Lower leg skin (tissue), 4 donors: ENCODE data around the gene MCCC2. TPM values are rescaled to one million over a fixed set of nuclear protein-coding genes. Genes with fewer than 3 reads are reported as not detected.
"Not testable (repeated sequence)": the region's sequence is repeated elsewhere in the genome, so short reads cannot be mapped to it uniquely, and the experiment has no call there.

Source experiments
- DNase-seq, 2 donors: peaks; one replicate each; pipeline ENCODE4 v3.0.0-alpha.2; 2019; ENCODE audit warnings: low spot score in 2 of 2
- H3K4me3 ChIP-seq: fragments of 200-600 bp; sonication (generic); 2 replicates; pipeline ENCODE4 v1.5.1; 2017; ENCODE audit warnings: mild to moderate bottlenecking, low read depth; ENCODE audit not compliant: poor library complexity, severe bottlenecking
- POLR2A ChIP-seq, 2 donors: fragments of 450-650 bp; IDR thresholded peaks; one replicate each; pipeline ENCODE4 v1.6.1; 2016 to 2017; ENCODE audit warnings: antibody characterized with exemption in 2 of 2, mild to moderate bottlenecking in 1 of 2, moderate library complexity in 1 of 2
- WGBS, 2 donors: methylation state at CpG; one replicate each; pipeline ENCODE4 v1.1.5; 2018; 5-methylcytosine and 5-hydroxymethylcytosine counted together
- intact Hi-C: fragments of 100-400 bp; cut with DNase I; formaldehyde crosslinking; loops from one replicate; pipeline ENCODE4 v1.15.0; 2023; ENCODE audit warnings: low total_unique reads
- total RNA-seq, 4 donors: library from RNA; depleted of rRNA; stranded (reverse); fragments of >200 nt; gene quantifications; one replicate each; pipeline ENCODE4 v1.1.0, GENCODE V29; 2016
- TF ChIP-seq, protein P1 (sequence below), 3 donors: fragments of 450-650 bp; IDR thresholded peaks; one replicate each; pipeline ENCODE4 v1.5.1; 2016; ENCODE audit warnings: antibody characterized with exemption in 3 of 3, mild to moderate bottlenecking in 3 of 3, moderate library complexity in 2 of 3

The MCCC2 gene
- total RNA-seq, 4 donors from 2014 or later = 26.8 to 40.1 (median 32.3) TPM

DNA sequence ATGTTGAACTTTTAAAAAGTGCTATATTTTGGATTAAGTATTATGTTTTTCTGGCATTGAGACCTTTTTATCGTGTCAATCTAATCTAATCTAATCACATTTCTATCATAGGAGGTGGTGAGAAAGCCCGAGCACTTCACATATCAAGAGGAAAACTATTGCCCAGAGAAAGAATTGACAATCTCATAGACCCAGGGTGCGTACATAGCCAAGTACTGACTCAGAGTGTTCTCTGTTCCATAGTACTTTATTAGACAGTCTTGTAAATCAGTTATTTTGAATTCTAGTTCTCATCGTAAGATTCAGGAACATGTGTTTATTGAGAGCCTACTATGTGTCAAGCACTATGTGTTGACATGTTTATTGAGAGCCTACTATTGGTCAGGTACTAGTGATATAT, 9.0 kb downstream of the MCCC2 start:
- 91 to 97% methylated on average over 4 of the region's 4 CpGs for WGBS, 2 donors
- DNase-seq = no peak
- intact Hi-C loops = no loop called here
- TF ChIP-seq POLR2A (IDR thresholded peaks at IDR 0.05) = no peak
- TF ChIP-seq, protein P1, sequence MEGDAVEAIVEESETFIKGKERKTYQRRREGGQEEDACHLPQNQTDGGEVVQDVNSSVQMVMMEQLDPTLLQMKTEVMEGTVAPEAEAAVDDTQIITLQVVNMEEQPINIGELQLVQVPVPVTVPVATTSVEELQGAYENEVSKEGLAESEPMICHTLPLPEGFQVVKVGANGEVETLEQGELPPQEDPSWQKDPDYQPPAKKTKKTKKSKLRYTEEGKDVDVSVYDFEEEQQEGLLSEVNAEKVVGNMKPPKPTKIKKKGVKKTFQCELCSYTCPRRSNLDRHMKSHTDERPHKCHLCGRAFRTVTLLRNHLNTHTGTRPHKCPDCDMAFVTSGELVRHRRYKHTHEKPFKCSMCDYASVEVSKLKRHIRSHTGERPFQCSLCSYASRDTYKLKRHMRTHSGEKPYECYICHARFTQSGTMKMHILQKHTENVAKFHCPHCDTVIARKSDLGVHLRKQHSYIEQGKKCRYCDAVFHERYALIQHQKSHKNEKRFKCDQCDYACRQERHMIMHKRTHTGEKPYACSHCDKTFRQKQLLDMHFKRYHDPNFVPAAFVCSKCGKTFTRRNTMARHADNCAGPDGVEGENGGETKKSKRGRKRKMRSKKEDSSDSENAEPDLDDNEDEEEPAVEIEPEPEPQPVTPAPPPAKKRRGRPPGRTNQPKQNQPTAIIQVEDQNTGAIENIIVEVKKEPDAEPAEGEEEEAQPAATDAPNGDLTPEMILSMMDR (IDR thresholded peaks at IDR 0.05) = no peak
- H3K4me3 ChIP-seq = no peak overlapping the region

DNA sequence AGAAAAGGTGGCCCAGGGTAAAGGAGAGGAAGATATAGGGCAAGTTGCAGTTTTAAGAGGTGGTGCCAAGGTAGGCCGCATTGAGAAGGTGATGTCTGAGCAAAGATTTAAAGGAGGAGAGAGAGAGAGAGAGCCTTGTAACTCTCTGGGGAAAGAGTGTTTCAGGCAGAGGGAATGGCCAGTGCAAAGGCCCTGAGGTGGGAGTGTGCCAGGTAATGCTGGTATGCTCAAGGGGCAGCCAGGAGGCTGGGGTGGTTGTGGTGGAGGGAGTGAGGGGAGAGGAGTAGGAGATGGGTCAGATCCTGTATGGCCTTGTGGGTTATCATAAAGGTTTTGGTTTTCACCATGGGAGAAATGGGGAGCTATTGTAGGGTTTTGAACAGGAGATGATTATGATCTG, 9.9 kb downstream of the MCCC2 start:
- WGBS, 2 donors = 92 to 100% methylated on average over 1 of the region's 1 CpG
- no peak overlapping the region for H3K4me3 ChIP-seq
- DNase-seq = no peak
- intact Hi-C loops = no loop called here
- TF ChIP-seq, protein P1 (IDR thresholded peaks at IDR 0.05) = no peak
- TF ChIP-seq POLR2A (IDR thresholded peaks at IDR 0.05) = no peak

DNA sequence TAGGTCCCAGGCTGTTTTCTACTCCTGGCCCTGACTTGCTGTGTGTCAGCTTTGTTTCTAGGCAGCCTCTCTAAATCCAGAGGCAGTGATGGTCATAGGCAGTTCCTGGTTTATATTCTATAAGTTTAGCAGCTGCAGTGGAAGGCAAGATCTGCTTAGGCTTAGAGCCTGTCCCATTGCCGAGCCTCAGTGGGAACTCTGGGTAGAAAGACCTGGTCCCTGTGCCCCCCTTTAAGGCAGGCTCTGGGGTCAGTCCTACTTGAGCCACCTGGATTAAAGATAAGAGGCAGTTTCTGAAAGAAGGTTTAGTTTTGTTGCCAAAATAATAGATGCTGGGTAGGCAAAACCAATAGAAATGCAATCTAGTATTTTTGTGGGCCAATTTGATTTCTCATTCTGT, 13.6 kb downstream of the MCCC2 start:
- 100% methylated on average over 1 of the region's 1 CpG for WGBS, 2 donors
- intact Hi-C loops = no loop called here
- no peak overlapping the region for H3K4me3 ChIP-seq
- DNase-seq = no peak
- TF ChIP-seq, protein P1 (IDR thresholded peaks at IDR 0.05) = no peak
- no peak for TF ChIP-seq POLR2A (IDR thresholded peaks at IDR 0.05)

DNA sequence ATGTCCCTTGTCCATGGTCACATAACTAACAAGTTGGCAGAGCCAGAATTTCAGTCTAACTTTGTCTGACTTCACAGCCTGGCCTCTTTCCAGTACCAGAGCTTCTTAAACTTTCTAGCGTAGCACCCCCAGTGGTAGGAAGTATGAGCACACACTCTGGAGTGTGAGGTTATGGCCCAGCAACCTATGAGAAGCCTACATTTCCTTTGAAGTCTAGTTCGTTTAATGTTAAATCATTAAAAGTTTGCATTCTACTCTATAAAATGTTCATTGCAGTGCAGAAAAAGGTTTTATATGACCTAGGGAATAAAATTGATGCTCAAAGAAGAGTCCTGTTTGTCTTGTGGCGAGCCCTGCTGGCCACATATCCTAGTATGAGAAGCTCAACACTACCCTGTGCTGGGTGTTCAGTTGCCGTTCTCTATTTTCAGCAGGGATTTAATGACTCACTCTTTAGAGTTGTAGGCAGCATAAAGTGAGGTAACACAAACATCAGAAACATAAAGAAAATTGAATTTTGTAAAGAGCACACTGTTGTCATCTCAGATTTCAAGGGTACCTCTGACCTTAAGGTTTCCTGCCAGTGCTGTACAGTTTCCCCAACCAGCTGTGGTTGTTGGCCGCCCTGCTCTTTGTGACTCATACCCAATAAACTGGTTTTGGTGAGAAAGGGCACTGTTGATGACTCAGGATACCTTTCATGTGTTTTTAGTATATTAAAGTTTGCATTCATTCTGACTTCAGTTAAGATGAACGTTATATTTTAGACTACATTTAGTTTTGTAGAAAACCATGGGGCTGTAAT, 14.3 kb downstream of the MCCC2 start:
- H3K4me3 ChIP-seq = no peak overlapping the region
- peak in 1 of 2 donors; percentile 40 for DNase-seq
- intact Hi-C loops = no loop called here
- TF ChIP-seq, protein P1 (IDR thresholded peaks at IDR 0.05) = no peak
- TF ChIP-seq POLR2A (IDR thresholded peaks at IDR 0.05) = no peak
- WGBS, 2 donors = 35 to 39% methylated on average over 6 of the region's 6 CpGs

DNA sequence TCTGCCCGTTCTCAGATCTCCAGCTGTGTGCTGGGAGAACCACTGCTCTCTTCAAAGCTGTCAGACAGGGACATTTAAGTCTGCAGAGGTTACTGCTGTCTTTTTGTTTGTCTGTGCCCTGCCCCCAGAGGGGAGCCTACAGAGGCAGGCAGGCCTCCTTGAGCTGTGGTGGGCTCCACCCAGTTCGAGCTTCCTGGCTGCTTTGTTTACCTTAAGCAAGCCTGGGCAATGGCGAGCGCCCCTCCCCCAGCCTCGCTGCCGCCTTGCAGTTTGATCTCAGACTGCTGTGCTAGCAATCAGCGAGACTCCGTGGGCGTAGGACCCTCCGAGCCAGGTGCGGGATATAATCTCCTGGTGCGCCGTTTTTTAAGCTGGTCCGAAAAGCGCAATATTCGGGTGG, 22.8 kb downstream of the MCCC2 start:
- DNase-seq, intact Hi-C loops, H3K4me3 ChIP-seq: not testable (repeated sequence)
- WGBS, 2 donors = 95 to 98% methylated on average over 7 to 15 of the region's 16 CpGs

DNA sequence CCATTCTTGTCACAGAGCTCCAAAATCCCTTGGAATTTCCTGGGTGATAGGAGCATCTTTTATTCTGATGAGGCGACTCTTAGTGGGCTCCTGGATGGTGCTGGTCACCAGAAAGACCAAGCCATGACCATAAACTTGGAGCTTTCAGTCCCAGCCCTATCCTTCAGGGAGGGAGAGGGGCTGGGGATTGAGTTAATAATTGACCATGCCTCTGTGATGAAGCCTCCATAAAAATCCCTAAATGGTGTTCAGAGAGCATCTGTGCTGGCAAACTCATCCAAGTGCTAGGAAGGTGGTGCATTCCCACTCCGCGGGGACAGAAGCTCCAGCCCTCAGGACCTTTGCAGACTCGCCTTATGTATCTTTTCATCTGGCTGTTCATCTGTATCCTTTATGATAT, 28.7 kb downstream of the MCCC2 start:
- intact Hi-C loops = no loop called here
- 84 to 95% methylated on average over 4 of the region's 4 CpGs for whole genome bisulfite sequencing, 2 donors
- no peak overlapping the region for H3K4me3 ChIP-seq
- TF ChIP-seq, protein P1 (IDR thresholded peaks at IDR 0.05) = no peak
- TF ChIP-seq POLR2A (IDR thresholded peaks at IDR 0.05) = no peak
- DNase-seq = no peak
